Measurements from ENCODE around the gene ZCRB1. TPM values are rescaled to one million over a fixed set of nuclear protein-coding genes. Genes with fewer than 3 reads are reported as not detected.
"Not testable (repeated sequence)": the region's sequence is repeated elsewhere in the genome, so short reads cannot be mapped to it uniquely, and the experiment has no call there.

ZCRB1 gene
- 10 to 100 TPM; 65.5 to 86.1 (median 76.4) TPM for polyA plus RNA-seq (ENCODE audit: insufficient read length in 10 of 10)
- long read RNA-seq, donor 1, transcript ZCRB1-201 (8 exons, 1,827 nt), result major isoform, 37 of 124 reads
- long read RNA-seq, donor 1, partial matches to known transcripts, result 73 of 124 reads
- long read RNA-seq, donor 1, other reads (novel, unspliced or antisense), result 14 of 124 reads
- long read RNA-seq, donor 2, transcript ZCRB1-201 (8 exons, 1,827 nt), result major isoform, 20 of 36 reads
- long read RNA-seq, donor 2, partial matches to known transcripts, result 15 of 36 reads
- long read RNA-seq, donor 2, other reads (novel, unspliced or antisense), result 0 of 36 reads
- long read RNA-seq, donor 3, result 0 reads
- long read RNA-seq, donor 4, transcript ZCRB1-201 (8 exons, 1,827 nt), result major isoform, 22 of 34 reads
- long read RNA-seq, donor 4, partial matches to known transcripts, result 12 of 34 reads
- long read RNA-seq, donor 4, other reads (novel, unspliced or antisense), result 0 of 34 reads
- long read RNA-seq, donor 5, transcript ZCRB1-201 (8 exons, 1,827 nt), result major isoform, 18 of 41 reads
- long read RNA-seq, donor 5, partial matches to known transcripts, result 22 of 41 reads
- long read RNA-seq, donor 5, other reads (novel, unspliced or antisense), result 0 of 41 reads
- long read RNA-seq, donor 6, transcript ZCRB1-201 (8 exons, 1,827 nt), result major isoform, 30 of 41 reads
- long read RNA-seq, donor 6, partial matches to known transcripts, result 11 of 41 reads
- long read RNA-seq, donor 6, other reads (novel, unspliced or antisense), result 0 of 41 reads
- long read RNA-seq, donor 7, transcript ZCRB1-201 (8 exons, 1,827 nt), result major isoform, 22 of 23 reads
- long read RNA-seq, donor 7, partial matches to known transcripts, result 0 of 23 reads
- long read RNA-seq, donor 7, other reads (novel, unspliced or antisense), result 0 of 23 reads
- long read RNA-seq, donor 8, transcript ZCRB1-201 (8 exons, 1,827 nt), result major isoform, 27 of 70 reads
- long read RNA-seq, donor 8, partial matches to known transcripts, result 43 of 70 reads
- long read RNA-seq, donor 8, other reads (novel, unspliced or antisense), result 0 of 70 reads
- long read RNA-seq, donor 9, transcript ZCRB1-201 (8 exons, 1,827 nt), result major isoform, 5 of 11 reads
- long read RNA-seq, donor 9, partial matches to known transcripts, result 6 of 11 reads
- long read RNA-seq, donor 9, other reads (novel, unspliced or antisense), result 0 of 11 reads

GRCh38 chr12:42325653-42326474 lies at the start of gene ZCRB1, which contains the start of gene PPHLN1:
TSS of gene ZCRB1 (minus strand) at chr12:42326094. CDS start at chr12:42324102, 1,992 bp downstream.
TSS of gene PPHLN1 (plus strand) at chr12:42326167. CDS start at chr12:42335903, 9,736 bp downstream.
- peak; percentile 79 to 96 (median 89) for DNase-seq

- DNase-seq, result no peak
Measured at GRCh38 chr12:42373669-42374068, 47.8 kb upstream of the ZCRB1 start.

- peak; percentile 24 to 59 (median 36) for DNase-seq
Measured at GRCh38 chr12:42372154-42372791, 46.4 kb upstream of the ZCRB1 start.

- no peak for DNase-seq
Measured at GRCh38 chr12:42370013-42370412, 44.1 kb upstream of the ZCRB1 start.

GRCh38 chr12:42365486-42365885 lies 39.6 kb upstream of the ZCRB1 start:
- DNase-seq, result no peak

GRCh38 chr12:42364692-42365091 lies 38.8 kb upstream of the ZCRB1 start:
- no peak for DNase-seq

GRCh38 chr12:42362647-42363260 lies 36.9 kb upstream of the ZCRB1 start:
- no peak for DNase-seq

GRCh38 chr12:42361909-42362646 lies 36.2 kb upstream of the ZCRB1 start:
- DNase-seq, result no peak

GRCh38 chr12:42360747-42361403 lies 35.0 kb upstream of the ZCRB1 start:
- no peak for DNase-seq

GRCh38 chr12:42356344-42356743 lies 30.4 kb upstream of the ZCRB1 start:
- DNase-seq, result no peak

- not testable (repeated sequence) for DNase-seq
Measured at GRCh38 chr12:42350021-42350407, 24.1 kb upstream of the ZCRB1 start.

- not testable (repeated sequence) for DNase-seq
Measured at GRCh38 chr12:42349119-42350020, 23.5 kb upstream of the ZCRB1 start.

GRCh38 chr12:42346403-42347002 lies 20.6 kb upstream of the ZCRB1 start:
- DNase-seq, result peak in 1 of 3 donors; percentile 9

- DNase-seq, result no peak
Measured at GRCh38 chr12:42343721-42344120, 17.8 kb upstream of the ZCRB1 start.

- DNase-seq, result no peak
Measured at GRCh38 chr12:42342028-42342427, 16.1 kb upstream of the ZCRB1 start.

- no peak for DNase-seq
Measured at GRCh38 chr12:42338280-42338679, 12.4 kb upstream of the ZCRB1 start.

GRCh38 chr12:42336286-42336685 lies 10.4 kb upstream of the ZCRB1 start:
- no peak for DNase-seq

Measured in muscle of back (tissue), 13 donors.